ENCODE measurements around the gene SH3BP4. TPM values are rescaled to one million over a fixed set of nuclear protein-coding genes. Genes with fewer than 3 reads are reported as not detected.

Gene SH3BP4
- total and polyA plus RNA-seq, 2 of the 13 experiments (the other 11 are each of a cell fraction or from before 2014, with no cell fraction given), result 34.6 to 99.1 TPM

DNA sequence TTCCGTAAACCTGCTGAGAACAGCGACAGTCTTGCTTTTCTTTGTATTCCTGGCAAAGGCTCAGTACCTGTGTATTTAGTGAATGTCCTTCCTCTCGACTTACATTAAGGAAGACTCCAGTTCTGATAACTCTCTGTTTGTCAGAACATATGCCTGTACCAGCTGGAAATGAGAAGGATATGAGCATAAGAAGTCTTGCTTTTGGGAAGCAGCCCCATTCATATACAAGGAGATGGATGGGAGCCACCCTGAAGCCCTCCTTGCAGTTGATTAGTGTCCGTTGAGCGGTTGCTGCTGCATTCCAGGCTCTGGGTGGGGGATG, 59.8 kb downstream of the SH3BP4 start:
- WGBS (ENCODE audit: low lambda C conversion rate), result 97% methylated on average over 5 of the region's 5 CpGs
- DNase-seq (ENCODE audit: low spot score) (no peak), FAIRE-seq (peak; percentile 54), ATAC-seq (no peak)
- peaks cover 96% of the 10 kb centered on the region for H4K20me1 ChIP-seq (ENCODE audit: insufficient read depth, low read length)
- POLR2A ChIA-PET, result no interaction called here
- in situ Hi-C loops (cut with HindIII; ENCODE audit: extremely low pct_ligation_motif_present, low pct_unique_long_range_greater_than_20kb), result no loop called here
- CTCF ChIA-PET (ENCODE audit: low intra/inter-chr PET ratio, low total read pairs), result no interaction called here
- H3K27ac ChIP-seq (ENCODE audit: extremely low read length, insufficient read depth, low read length), result no peak overlapping the region
- H3K36me3 ChIP-seq (replicated peaks in 1 of 2; ENCODE audit: control insufficient read depth in 1 of 2, insufficient read depth in 2 of 2, low read length in 2 of 2), result peaks cover 29 to 76% of the 10 kb centered on the region in 2 experiments
- no peak overlapping the region for H3K4me3 ChIP-seq (replicated peaks in 1 of 3; ENCODE audit: insufficient read depth in 1 of 3, low read depth in 2 of 3, low read length in 3 of 3)
- H3K9me3 ChIP-seq (ENCODE audit: low read length), result no peaks in the 10 kb centered on the region
- TF ChIP-seq MED8 (CRISPR knock-in tag; IDR thresholded peaks at IDR 0.05; ENCODE audit: insufficient replicate concordance), result no peak
- TF ChIP-seq, protein P1, sequence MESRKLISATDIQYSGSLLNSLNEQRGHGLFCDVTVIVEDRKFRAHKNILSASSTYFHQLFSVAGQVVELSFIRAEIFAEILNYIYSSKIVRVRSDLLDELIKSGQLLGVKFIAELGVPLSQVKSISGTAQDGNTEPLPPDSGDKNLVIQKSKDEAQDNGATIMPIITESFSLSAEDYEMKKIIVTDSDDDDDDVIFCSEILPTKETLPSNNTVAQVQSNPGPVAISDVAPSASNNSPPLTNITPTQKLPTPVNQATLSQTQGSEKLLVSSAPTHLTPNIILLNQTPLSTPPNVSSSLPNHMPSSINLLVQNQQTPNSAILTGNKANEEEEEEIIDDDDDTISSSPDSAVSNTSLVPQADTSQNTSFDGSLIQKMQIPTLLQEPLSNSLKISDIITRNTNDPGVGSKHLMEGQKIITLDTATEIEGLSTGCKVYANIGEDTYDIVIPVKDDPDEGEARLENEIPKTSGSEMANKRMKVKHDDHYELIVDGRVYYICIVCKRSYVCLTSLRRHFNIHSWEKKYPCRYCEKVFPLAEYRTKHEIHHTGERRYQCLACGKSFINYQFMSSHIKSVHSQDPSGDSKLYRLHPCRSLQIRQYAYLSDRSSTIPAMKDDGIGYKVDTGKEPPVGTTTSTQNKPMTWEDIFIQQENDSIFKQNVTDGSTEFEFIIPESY (CRISPR knock-in tag; IDR thresholded peaks at IDR 0.05), result 0 out of 2 replicates have a peak, but pooled peaks have one; percentile 23
- peak; percentile 40 for TF ChIP-seq RBM22 (optimal IDR thresholded peaks at IDR 0.05; ENCODE audit: low read length)
- H3K79me2 ChIP-seq (ENCODE audit: insufficient read depth, low read length), result peaks cover 99% of the 10 kb centered on the region
- no peak overlapping the region for H3K9ac ChIP-seq (ENCODE audit: insufficient read depth, low read depth, low read length)
- peaks cover 26% of the 10 kb centered on the region for H3K4me1 ChIP-seq (ENCODE audit: insufficient read depth, low read length)
- no peaks in the 10 kb centered on the region for H3K27me3 ChIP-seq (ENCODE audit: control insufficient read depth in 1 of 2, insufficient read depth in 2 of 2, low read length in 2 of 2)
- no peak overlapping the region for H3K4me2 ChIP-seq (ENCODE audit: low read depth, low read length)
- intact Hi-C loops (cut with micrococcal nuclease; ENCODE audit: unreplicated experiment), result no loop called here
- no TSS peak for BruUV-seq (replicated peaks)
- no peak overlapping the region for H2AFZ ChIP-seq (ENCODE audit: low read length)

DNA sequence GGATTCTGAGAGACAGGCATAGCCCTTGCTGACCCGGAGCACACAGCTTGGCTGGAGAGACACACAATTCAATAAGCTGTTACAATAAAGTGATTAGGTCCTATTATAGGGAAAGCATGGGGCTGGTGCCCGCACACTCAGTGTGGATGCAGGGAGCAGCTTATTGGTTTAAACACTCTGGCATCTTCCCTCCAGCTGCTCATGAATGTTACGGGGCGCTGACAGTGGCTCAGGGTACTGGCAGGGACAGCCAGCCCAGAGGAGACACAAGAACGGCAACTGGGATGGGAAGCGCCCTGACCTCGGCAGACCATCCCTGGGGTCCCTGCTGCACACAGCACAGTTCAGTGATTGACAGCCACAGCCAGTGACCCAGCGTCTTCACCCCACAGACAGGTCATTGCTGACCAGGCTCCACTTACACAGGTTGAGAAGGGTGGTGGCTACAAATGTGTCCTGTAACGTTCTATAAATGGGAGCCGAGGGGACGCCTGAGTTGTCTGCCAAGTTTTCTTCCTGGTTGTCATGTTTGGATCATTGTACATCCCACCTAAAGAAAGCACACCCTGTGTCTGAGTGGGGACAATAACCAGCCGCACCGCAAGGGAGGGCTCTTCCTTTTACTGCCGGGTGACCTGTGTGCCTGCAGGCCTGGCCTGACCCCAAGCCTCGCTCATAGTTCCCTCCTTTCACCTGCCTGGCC, 60.3 kb downstream of the SH3BP4 start:
- DNase-seq (ENCODE audit: low spot score) (no peak), ATAC-seq (no peak; the same call in 2 of the 3 replicates), FAIRE-seq (no peak)
- H3K4me3 ChIP-seq (replicated peaks in 1 of 3; ENCODE audit: insufficient read depth in 1 of 3, low read depth in 2 of 3, low read length in 3 of 3), result no peak overlapping the region
- ChIA-PET CTCF (ENCODE audit: low intra/inter-chr PET ratio, low total read pairs) (no interaction called here), POLR2A (no interaction called here)
- H2AFZ ChIP-seq (ENCODE audit: low read length), result no peak overlapping the region
- no peaks in the 10 kb centered on the region for H3K27me3 ChIP-seq (ENCODE audit: control insufficient read depth in 1 of 2, insufficient read depth in 2 of 2, low read length in 2 of 2)
- H3K4me2 ChIP-seq (ENCODE audit: low read depth, low read length), result no peak overlapping the region
- WGBS (ENCODE audit: low lambda C conversion rate), result 96% methylated on average over 15 of the region's 15 CpGs
- H3K4me1 ChIP-seq (ENCODE audit: insufficient read depth, low read length), result peaks cover 21% of the 10 kb centered on the region
- no peaks in the 10 kb centered on the region for H3K9me3 ChIP-seq (ENCODE audit: low read length)
- H3K27ac ChIP-seq (ENCODE audit: extremely low read length, insufficient read depth, low read length), result no peak overlapping the region
- H3K9ac ChIP-seq (ENCODE audit: insufficient read depth, low read depth, low read length), result no peak overlapping the region
- in situ Hi-C loops (cut with HindIII; ENCODE audit: extremely low pct_ligation_motif_present, low pct_unique_long_range_greater_than_20kb), result no loop called here
- H3K79me2 ChIP-seq (ENCODE audit: insufficient read depth, low read length), result peaks cover 98% of the 10 kb centered on the region
- H3K36me3 ChIP-seq (replicated peaks in 1 of 2; ENCODE audit: control insufficient read depth in 1 of 2, insufficient read depth in 2 of 2, low read length in 2 of 2), result peaks cover 28 to 71% of the 10 kb centered on the region in 2 experiments
- no peak for TF ChIP-seq SALL1 (CRISPR knock-in tag; IDR thresholded peaks at IDR 0.05)
- peak; percentile 59 for TF ChIP-seq AGO2 (optimal IDR thresholded peaks at IDR 0.05; ENCODE audit: low read depth, low read length)
- peak; percentile 5 for TF ChIP-seq RBM22 (optimal IDR thresholded peaks at IDR 0.05; ENCODE audit: low read length)
- BruUV-seq (replicated peaks), result no TSS peak
- intact Hi-C loops (cut with micrococcal nuclease; ENCODE audit: unreplicated experiment), result no loop called here
- H4K20me1 ChIP-seq (ENCODE audit: insufficient read depth, low read length), result peaks cover 96% of the 10 kb centered on the region

Measured in HepG2 (cell line).